Upper lobe of left lung (tissue), 6 donors: ENCODE results near the gene STEAP3. TPM values are rescaled to one million over a fixed set of nuclear protein-coding genes. Genes with fewer than 3 reads are reported as not detected.
A peak's percentile ranks its signal among the peaks of the same experiment; 100 is the strongest.

Experiments used
- ATAC-seq, 2 donors: fragments of 200-7000 bp; cut with Tn5 transposase; one replicate each; pipeline ENCODE4 v1.9.1; 2022; ENCODE audit warnings: mild to moderate bottlenecking in 2 of 2, moderate library complexity in 2 of 2; ENCODE audit not compliant: low FRiP score in 2 of 2
- DNase-seq, 2 donors: peaks; one replicate each; pipeline ENCODE4 v3.0.0-alpha.2; 2019 to 2020
- H3K27ac ChIP-seq, 4 donors: fragments of 200-600 bp; sonication (generic); one replicate each; pipeline ENCODE4 v1.5.1; 2016 to 2019
- H3K27me3 ChIP-seq, 4 donors: fragments of 200-600 bp; sonication (generic); one replicate each; pipeline ENCODE4 v1.5.1; 2017 to 2019
- H3K36me3 ChIP-seq, 4 donors: fragments of 200-600 bp; sonication (generic); one replicate each; pipeline ENCODE4 v1.5.1; 2016 to 2019
- H3K4me1 ChIP-seq, 4 donors: fragments of 200-600 bp; sonication (generic); one replicate each; pipeline ENCODE4 v1.5.1; 2018 to 2019
- H3K4me3 ChIP-seq, 4 donors: fragments of 200-600 bp; sonication (generic); one replicate each; pipeline ENCODE4 v1.5.1; 2017 to 2019; ENCODE audit warnings: mild to moderate bottlenecking in 2 of 4, moderate library complexity in 1 of 4
- H3K9me3 ChIP-seq, 4 donors: fragments of 200-600 bp; sonication (generic); one replicate each; pipeline ENCODE4 v1.5.1; 2018 to 2019
- EP300 ChIP-seq, 4 donors: sonication (generic); formaldehyde crosslinking; IDR thresholded peaks; one replicate each; pipeline ENCODE4 v1.5.1; 2017; ENCODE audit warnings: antibody characterized with exemption in 4 of 4, control low read depth in 2 of 4
- POLR2A ChIP-seq, 4 donors: fragments of 450-650 bp; IDR thresholded peaks; one replicate each; pipeline ENCODE4 v1.5.1; 2016 to 2017; ENCODE audit warnings: antibody characterized with exemption in 4 of 4, mild to moderate bottlenecking in 2 of 4
- POLR2AphosphoS5 ChIP-seq, 2 donors: sonication (generic); formaldehyde crosslinking; IDR thresholded peaks; one replicate each; pipeline ENCODE4 v1.5.1; 2017; ENCODE audit warnings: antibody characterized with exemption in 2 of 2
- WGBS, 2 donors: methylation state at CpG; one replicate each; pipeline ENCODE4 v1.1.5; 2017 to 2018; 5-methylcytosine and 5-hydroxymethylcytosine counted together
- total RNA-seq, 6 donors: library from RNA; depleted of rRNA in 4 of 6; stranded (reverse); fragments of >200 nt in 4 of 6; gene quantifications; one replicate each; pipeline versions ENCODE4 v1.1.0 to v1.2.1, GENCODE V29; 2016 to 2021
- TF ChIP-seq, protein P1 (sequence below), 6 experiments: fragments of 450-650 bp in 4 of 6; fragments of 200-600 bp in 2 of 6; sonication (generic) in 2 of 6; IDR thresholded peaks; one replicate each; pipeline ENCODE4 v1.5.1; 2016 to 2019; ENCODE audit warnings: antibody characterized with exemption in 6 of 6
- donor health status: DM: no; HTN: no; CAD: no; lungs with moderate emphysema.
- donor health status: DM: no; HTN: yes; CAD: no; lungs with severe emphysema.

STEAP3 gene, protein sequence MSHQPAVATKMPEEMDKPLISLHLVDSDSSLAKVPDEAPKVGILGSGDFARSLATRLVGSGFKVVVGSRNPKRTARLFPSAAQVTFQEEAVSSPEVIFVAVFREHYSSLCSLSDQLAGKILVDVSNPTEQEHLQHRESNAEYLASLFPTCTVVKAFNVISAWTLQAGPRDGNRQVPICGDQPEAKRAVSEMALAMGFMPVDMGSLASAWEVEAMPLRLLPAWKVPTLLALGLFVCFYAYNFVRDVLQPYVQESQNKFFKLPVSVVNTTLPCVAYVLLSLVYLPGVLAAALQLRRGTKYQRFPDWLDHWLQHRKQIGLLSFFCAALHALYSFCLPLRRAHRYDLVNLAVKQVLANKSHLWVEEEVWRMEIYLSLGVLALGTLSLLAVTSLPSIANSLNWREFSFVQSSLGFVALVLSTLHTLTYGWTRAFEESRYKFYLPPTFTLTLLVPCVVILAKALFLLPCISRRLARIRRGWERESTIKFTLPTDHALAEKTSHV
- total RNA-seq = 10 to 100 TPM; 18.1 to 26.6 (median 22.4) TPM

DNA sequence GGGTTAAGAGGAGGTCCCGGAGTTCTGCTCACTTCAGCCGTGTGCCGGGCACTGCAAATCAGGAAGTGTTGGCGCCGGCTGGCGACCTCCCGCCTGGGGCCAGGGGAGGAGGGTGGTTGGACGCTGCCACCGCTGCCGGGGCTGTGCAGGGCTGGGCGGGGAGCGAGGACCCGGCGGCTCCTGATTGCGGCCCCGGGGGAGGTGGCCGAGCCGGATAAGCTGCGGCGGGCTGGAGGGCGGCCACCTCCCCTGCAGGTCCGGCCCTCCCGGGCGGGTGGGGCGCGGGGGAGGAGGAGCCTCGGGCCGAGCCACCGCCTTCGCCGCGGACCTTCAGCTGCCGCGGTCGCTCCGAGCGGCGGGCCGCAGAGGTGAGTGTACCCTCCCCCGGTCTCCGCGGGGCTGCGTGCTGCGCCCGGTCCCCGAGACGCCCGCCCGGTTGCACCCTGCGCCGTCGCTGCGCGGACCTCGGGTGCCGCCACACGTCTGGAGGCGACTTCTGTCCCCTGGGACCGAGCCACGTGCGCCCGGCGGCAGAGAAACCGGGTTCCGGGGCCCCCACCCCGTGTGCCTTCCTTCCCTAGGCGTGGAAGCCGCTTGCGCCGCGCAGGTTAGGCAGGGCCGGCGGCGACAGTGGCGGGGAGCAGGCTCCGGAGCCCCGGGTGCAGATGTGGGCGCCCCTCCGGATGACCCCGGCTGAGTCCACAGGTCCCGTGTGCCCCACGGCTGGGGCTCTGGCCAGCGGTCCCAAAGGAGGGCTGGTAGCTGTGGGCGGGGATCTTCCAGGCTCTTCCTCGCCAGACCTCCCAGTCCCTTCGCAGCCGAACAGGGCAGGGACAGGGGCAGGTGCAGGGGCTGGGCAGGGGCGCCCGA, at the start of gene STEAP3:
Gene STEAP3, plus strand, starts transcription at position 314 of the 870 bp plus-strand sequence. CDS start 7,179 bp downstream, outside the sequence.
- TF ChIP-seq POLR2A (IDR thresholded peaks at IDR 0.05) (peak in 2 of 4 donors; percentile 29 to 72), EP300 (IDR thresholded peaks at IDR 0.05) (no peak), POLR2AphosphoS5 (IDR thresholded peaks at IDR 0.05) (no peak)
- TF ChIP-seq, protein P1, sequence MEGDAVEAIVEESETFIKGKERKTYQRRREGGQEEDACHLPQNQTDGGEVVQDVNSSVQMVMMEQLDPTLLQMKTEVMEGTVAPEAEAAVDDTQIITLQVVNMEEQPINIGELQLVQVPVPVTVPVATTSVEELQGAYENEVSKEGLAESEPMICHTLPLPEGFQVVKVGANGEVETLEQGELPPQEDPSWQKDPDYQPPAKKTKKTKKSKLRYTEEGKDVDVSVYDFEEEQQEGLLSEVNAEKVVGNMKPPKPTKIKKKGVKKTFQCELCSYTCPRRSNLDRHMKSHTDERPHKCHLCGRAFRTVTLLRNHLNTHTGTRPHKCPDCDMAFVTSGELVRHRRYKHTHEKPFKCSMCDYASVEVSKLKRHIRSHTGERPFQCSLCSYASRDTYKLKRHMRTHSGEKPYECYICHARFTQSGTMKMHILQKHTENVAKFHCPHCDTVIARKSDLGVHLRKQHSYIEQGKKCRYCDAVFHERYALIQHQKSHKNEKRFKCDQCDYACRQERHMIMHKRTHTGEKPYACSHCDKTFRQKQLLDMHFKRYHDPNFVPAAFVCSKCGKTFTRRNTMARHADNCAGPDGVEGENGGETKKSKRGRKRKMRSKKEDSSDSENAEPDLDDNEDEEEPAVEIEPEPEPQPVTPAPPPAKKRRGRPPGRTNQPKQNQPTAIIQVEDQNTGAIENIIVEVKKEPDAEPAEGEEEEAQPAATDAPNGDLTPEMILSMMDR (IDR thresholded peaks at IDR 0.05) = no peak
- peak within 1 kb of the TSS; percentile 11 to 79 (median 50) for H3K27ac ChIP-seq
- ATAC-seq = peak; percentile 84
- peak within 1 kb of the TSS; percentile 48 to 78 (median 69) for H3K4me3 ChIP-seq
- no peaks in the 10 kb centered on the region for H3K27me3 ChIP-seq
- H3K4me1 ChIP-seq = peaks cover 26 to 35% (median 30%) of the 10 kb centered on the region in 4 donors
- peak; percentile 90 to 94 for DNase-seq
- no peaks in the 10 kb centered on the region for H3K9me3 ChIP-seq
- no peaks in the 10 kb centered on the region for H3K36me3 ChIP-seq
- 3% methylated on average over 9 to 27 of the region's 89 CpGs for WGBS, 2 donors

DNA sequence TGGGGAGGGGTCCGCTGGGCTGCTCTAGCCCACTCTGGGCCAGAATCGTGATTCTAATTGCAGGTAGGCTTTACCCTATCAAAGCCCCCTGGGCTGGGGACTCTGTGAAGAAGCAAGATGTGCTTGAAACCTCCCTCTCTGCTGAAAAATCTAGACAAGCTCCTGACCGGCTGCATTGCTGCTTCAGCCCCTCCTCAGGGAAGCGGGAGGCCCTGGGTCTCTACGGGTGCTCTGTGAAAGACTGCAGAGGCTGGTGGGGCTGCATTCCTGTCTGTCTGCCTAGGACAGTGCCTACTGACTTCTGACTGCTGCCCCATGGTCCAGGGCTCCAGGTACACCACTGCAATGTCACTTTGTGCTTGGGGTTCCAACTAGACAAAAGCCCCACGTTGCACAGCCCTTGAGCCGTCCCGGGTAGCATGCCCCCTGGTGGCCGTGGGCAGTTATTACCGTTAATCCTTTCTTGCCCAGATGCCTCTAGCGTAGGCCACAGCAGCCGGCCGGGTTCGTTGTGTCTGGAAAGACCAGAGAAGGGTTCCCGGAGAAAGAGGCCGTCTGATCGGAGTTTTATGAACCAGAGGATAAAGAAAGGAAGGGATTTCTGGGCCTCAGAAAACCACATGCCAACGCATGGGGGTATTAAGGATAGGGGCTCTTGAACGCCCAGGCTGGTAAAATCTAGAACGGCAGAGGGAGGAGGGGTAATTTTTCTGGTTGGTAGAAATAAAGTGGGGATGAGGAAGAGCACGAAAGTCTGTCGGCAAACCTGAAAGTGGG, 49.2 kb upstream of the STEAP3 start:
- no peaks in the 10 kb centered on the region for H3K4me1 ChIP-seq
- no peak overlapping the region for H3K4me3 ChIP-seq
- no peak overlapping the region for H3K27ac ChIP-seq
- 57 to 65% methylated on average over 19 to 22 of the region's 22 CpGs for WGBS, 2 donors
- ATAC-seq (peak in 1 of 2 donors; percentile 73), DNase-seq (peak; percentile 35 to 41)
- H3K9me3 ChIP-seq = no peaks in the 10 kb centered on the region
- no peaks in the 10 kb centered on the region for H3K36me3 ChIP-seq
- no peak for TF ChIP-seq EP300 (IDR thresholded peaks at IDR 0.05)
- no peak for TF ChIP-seq POLR2AphosphoS5 (IDR thresholded peaks at IDR 0.05)
- no peak for TF ChIP-seq POLR2A (IDR thresholded peaks at IDR 0.05)
- TF ChIP-seq, protein P1 (IDR thresholded peaks at IDR 0.05) = peak; percentile 56 to 71 (median 69)
- H3K27me3 ChIP-seq = no peaks in the 10 kb centered on the region

DNA sequence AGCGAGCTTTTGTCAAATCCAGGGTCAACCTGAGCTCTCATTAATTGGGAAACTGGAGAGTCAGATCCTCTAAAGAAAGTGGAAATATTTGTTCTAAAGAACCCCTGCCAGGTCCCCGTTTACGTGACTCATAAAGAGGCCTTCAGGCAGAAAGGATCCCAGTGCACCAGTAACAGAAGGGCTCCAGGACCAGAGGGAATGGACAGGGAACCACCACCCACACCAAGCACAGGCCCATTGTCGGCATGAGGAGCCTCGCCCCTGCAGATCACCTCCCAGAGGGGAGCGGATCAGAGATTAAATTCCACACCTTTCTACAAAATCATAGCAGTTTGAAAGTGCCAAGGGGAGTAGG, 48.7 kb upstream of the STEAP3 start:
- Histone ChIP-seq H3K36me3 (no peaks in the 10 kb centered on the region), H3K4me1 (no peaks in the 10 kb centered on the region), H3K9me3 (no peaks in the 10 kb centered on the region), H3K4me3 (no peak overlapping the region), H3K27me3 (no peaks in the 10 kb centered on the region), H3K27ac (no peak overlapping the region)
- ATAC-seq (no peak), DNase-seq (no peak)
- 79 to 91% methylated on average over 6 of the region's 6 CpGs for WGBS, 2 donors
- TF ChIP-seq EP300 (IDR thresholded peaks at IDR 0.05) (no peak), POLR2AphosphoS5 (IDR thresholded peaks at IDR 0.05) (no peak), POLR2A (IDR thresholded peaks at IDR 0.05) (no peak)
- TF ChIP-seq, protein P1 (IDR thresholded peaks at IDR 0.05) = no peak

DNA sequence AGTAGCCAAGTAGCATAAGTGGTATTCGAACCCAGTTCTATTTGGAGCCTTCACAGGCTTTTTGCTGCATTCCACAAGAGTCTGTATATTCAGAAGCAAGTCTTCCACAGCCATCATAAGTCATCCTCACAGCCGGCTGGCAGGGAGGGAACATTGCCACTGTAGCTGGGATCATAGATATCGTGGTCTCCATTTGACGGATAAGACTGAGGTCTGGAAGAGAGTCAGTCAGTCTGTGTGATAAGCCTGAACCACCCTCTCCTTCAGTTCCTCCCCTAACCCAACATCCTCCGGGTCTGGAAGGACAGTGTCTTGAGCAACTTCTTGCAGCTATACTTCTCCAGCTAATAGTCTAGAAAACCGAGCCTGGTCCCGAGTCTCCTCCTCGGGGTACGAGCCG, 48.1 kb upstream of the STEAP3 start:
- H3K9me3 ChIP-seq = no peaks in the 10 kb centered on the region
- H3K36me3 ChIP-seq = no peaks in the 10 kb centered on the region
- WGBS, 2 donors = 83 to 84% methylated on average over 10 of the region's 10 CpGs
- H3K4me3 ChIP-seq = no peak overlapping the region
- ATAC-seq = no peak
- no peak overlapping the region for H3K27ac ChIP-seq
- no peak for DNase-seq
- H3K27me3 ChIP-seq = no peaks in the 10 kb centered on the region
- H3K4me1 ChIP-seq = no peaks in the 10 kb centered on the region
- TF ChIP-seq, protein P1 (IDR thresholded peaks at IDR 0.05) = no peak
- TF ChIP-seq POLR2A (IDR thresholded peaks at IDR 0.05) (no peak), EP300 (IDR thresholded peaks at IDR 0.05) (no peak), POLR2AphosphoS5 (IDR thresholded peaks at IDR 0.05) (no peak)
